ENCODE measurements around the gene ZNF165. TPM values are rescaled to one million over a fixed set of nuclear protein-coding genes. Genes with fewer than 3 reads are reported as not detected.
"Not testable (repeated sequence)": the region's sequence is repeated elsewhere in the genome, so short reads cannot be mapped to it uniquely, and the experiment has no call there.

Gene ZNF165
- total and polyA plus RNA-seq, 2 experiments from 2014 or later: 1.6 to 1.9 TPM

DNA sequence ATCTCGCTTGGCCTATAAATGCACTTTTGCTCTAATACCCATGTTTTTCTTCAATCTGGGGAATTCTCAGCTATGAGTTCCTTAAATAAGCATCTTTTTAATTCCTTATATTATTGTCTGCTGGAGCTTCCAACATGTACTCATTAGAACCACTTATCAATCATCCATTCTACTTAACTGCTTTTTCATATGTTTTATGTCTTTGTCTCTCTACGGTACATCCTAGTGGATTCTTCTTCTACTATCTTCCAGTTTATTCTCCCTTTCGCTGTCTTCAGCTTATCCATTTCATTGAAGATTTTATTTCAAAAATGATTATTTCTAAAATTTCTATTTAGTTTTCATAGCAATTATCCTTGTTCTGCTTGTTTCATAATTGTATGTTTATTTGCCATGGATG, 31.6 kb downstream of the ZNF165 start:
- H3K27ac ChIP-seq: no peak overlapping the region
- H3K27me3 ChIP-seq: peaks cover 14% of the 10 kb centered on the region
- TF ChIP-seq, protein P1, sequence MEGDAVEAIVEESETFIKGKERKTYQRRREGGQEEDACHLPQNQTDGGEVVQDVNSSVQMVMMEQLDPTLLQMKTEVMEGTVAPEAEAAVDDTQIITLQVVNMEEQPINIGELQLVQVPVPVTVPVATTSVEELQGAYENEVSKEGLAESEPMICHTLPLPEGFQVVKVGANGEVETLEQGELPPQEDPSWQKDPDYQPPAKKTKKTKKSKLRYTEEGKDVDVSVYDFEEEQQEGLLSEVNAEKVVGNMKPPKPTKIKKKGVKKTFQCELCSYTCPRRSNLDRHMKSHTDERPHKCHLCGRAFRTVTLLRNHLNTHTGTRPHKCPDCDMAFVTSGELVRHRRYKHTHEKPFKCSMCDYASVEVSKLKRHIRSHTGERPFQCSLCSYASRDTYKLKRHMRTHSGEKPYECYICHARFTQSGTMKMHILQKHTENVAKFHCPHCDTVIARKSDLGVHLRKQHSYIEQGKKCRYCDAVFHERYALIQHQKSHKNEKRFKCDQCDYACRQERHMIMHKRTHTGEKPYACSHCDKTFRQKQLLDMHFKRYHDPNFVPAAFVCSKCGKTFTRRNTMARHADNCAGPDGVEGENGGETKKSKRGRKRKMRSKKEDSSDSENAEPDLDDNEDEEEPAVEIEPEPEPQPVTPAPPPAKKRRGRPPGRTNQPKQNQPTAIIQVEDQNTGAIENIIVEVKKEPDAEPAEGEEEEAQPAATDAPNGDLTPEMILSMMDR (IDR thresholded peaks at IDR 0.05; ENCODE audit: low read depth, low read length): no peak
- peaks cover 13% of the 10 kb centered on the region for H3K36me3 ChIP-seq
- no peaks in the 10 kb centered on the region for H3K9me3 ChIP-seq (ENCODE audit: low read depth)
- no peaks in the 10 kb centered on the region for H3K4me1 ChIP-seq (ENCODE audit: low read depth)
- H3K4me3 ChIP-seq: no peak overlapping the region
- DNase-seq (ENCODE audit: low read depth in 1 of 2, low spot score in 1 of 2): no peak

DNA sequence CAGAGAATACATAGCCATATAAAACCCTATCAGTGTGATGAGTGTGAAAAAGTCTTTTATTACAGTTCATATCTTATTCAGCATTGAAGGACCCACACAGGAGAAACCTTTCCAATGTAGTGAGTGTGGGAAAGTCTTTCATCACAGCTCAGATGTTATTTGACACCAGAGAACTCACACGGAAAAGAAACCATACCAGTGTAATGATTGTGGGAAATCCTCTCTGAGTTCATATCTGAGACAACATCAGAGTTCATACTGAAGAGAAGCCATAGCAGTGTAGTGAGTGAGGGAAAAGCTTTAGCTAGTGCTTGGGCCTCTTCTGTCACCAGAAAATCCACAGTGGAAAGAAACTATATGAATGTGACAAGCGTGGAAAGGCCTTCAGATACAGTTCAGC, 35.4 kb downstream of the ZNF165 start:
- no peaks in the 10 kb centered on the region for H3K4me1 ChIP-seq (ENCODE audit: low read depth)
- TF ChIP-seq, protein P1 (IDR thresholded peaks at IDR 0.05; ENCODE audit: low read depth, low read length): no peak
- no peaks in the 10 kb centered on the region for H3K27me3 ChIP-seq
- H3K4me3 ChIP-seq: no peak overlapping the region
- H3K9me3 ChIP-seq (ENCODE audit: low read depth): no peaks in the 10 kb centered on the region
- DNase-seq (ENCODE audit: low read depth in 1 of 2, low spot score in 1 of 2): no peak
- H3K36me3 ChIP-seq: peaks cover 39% of the 10 kb centered on the region
- no peak overlapping the region for H3K27ac ChIP-seq

DNA sequence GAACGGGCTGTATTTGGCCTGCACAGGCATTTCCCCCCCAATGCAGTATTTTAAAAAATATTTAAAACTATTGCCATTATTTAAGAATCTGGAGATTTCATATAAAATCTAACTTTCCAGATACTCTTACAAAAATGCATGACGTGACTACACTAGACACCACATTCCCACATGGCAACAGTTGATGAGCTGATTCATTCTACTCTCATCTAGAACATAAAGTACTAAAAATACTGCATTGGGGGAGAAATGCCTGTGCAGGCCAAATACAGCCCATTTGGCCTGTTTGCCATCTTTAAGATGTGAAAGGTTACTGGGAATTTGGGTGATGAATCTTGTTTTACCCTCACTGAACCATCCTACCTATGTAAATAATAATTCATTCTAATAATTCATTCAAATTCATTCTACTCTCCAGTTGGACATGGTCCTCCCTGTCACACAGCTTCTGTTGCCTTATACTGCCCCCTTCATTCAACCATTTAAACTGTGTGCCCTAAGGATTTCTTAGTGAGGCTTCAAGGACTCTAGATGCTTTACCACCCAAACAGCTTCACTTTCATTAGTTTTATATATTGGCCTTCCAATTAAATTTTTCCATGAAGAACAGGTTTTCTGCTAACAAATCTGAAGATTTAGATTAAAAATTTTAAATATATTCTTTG, 37.1 kb downstream of the ZNF165 start:
- TF ChIP-seq, protein P1 (IDR thresholded peaks at IDR 0.05; ENCODE audit: low read depth, low read length): no peak
- H3K27ac ChIP-seq: no peak overlapping the region
- H3K4me1 ChIP-seq (ENCODE audit: low read depth): no peaks in the 10 kb centered on the region
- no peak for DNase-seq (ENCODE audit: low read depth in 1 of 2, low spot score in 1 of 2)
- no peaks in the 10 kb centered on the region for H3K9me3 ChIP-seq (ENCODE audit: low read depth)
- H3K27me3 ChIP-seq: no peaks in the 10 kb centered on the region
- no peak overlapping the region for H3K4me3 ChIP-seq
- peaks cover 53% of the 10 kb centered on the region for H3K36me3 ChIP-seq

DNA sequence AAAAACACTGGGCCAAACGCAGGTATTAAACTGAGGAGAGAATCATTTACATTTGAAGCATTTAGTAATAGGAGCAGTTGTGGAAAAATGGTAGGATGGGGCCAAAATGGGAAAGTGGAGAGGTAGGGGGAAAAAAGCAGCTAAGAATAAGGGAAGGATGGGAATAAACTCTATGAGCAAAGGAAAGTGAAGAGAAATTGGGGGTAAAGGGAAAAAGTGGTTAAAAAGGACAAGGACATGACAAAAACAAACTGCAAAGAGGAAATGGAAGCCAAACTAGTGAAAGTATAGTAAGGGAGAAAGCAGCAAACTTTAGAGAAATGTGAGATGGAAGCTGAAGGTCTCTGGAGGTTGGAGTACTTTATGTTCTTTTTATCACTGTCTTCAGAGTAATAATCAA, 37.8 kb downstream of the ZNF165 start:
- TF ChIP-seq, protein P1 (IDR thresholded peaks at IDR 0.05; ENCODE audit: low read depth, low read length): no peak
- H3K4me3 ChIP-seq: no peak overlapping the region
- no peaks in the 10 kb centered on the region for H3K27me3 ChIP-seq
- no peak for DNase-seq (ENCODE audit: low read depth in 1 of 2, low spot score in 1 of 2)
- H3K27ac ChIP-seq: no peak overlapping the region
- H3K9me3 ChIP-seq (ENCODE audit: low read depth): no peaks in the 10 kb centered on the region
- no peaks in the 10 kb centered on the region for H3K4me1 ChIP-seq (ENCODE audit: low read depth)
- H3K36me3 ChIP-seq: peaks cover 53% of the 10 kb centered on the region

DNA sequence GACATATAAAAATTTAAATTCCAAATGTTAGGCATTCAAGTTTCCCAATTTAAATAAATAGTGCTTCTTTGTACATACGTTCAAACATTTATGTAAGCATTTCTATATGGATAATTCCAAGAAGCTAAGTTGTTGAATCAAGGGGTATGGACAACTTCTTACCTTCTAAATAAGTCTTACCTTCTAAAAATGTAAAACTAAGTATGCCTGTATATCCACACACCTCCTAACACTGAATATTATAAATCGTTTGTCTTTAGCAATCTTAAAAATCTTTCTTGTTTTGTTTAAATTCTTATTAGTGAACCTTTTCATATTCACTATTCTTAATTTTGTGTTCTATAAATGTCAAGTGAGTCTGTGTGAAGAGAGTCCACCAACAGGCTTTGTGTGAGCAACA, 41.5 kb downstream of the ZNF165 start:
- peaks cover 44% of the 10 kb centered on the region for H3K36me3 ChIP-seq
- no peak for DNase-seq (ENCODE audit: low read depth in 1 of 2, low spot score in 1 of 2)
- no peak overlapping the region for H3K27ac ChIP-seq
- TF ChIP-seq, protein P1 (IDR thresholded peaks at IDR 0.05; ENCODE audit: low read depth, low read length): no peak
- no peaks in the 10 kb centered on the region for H3K4me1 ChIP-seq (ENCODE audit: low read depth)
- no peaks in the 10 kb centered on the region for H3K9me3 ChIP-seq (ENCODE audit: low read depth)
- no peaks in the 10 kb centered on the region for H3K27me3 ChIP-seq
- no peak overlapping the region for H3K4me3 ChIP-seq

DNA sequence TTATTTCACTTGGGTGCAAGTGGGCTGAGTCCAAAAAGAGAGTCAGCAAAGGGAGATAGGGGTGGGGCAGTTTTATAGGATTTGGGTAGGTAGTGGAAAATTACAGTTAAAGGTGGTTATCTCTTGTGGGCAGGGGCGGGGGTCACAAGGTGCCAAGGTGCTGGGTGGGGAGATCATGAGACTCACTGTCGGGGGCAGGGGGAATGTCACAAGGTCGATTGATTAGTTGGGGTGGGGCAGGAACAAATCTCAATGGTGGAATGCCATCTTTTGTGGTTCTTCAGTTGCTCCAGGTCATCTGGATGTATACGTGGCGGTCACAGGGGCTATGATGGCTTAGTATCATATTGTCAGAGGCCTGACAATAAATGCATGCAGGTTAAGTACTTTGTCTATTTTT, 41.9 kb downstream of the ZNF165 start:
- H3K9me3 ChIP-seq (ENCODE audit: low read depth); H3K4me3 ChIP-seq; H3K27me3 ChIP-seq; H3K27ac ChIP-seq; DNase-seq (ENCODE audit: low read depth in 1 of 2, low spot score in 1 of 2); H3K4me1 ChIP-seq (ENCODE audit: low read depth): not testable (repeated sequence)
- H3K36me3 ChIP-seq: peaks cover 42% of the 10 kb centered on the region
